AG20443 (cell line): ENCODE measurements around the gene KMT2B.

Experiments used
- DNase-seq: peaks from one replicate; pipeline ENCODE4 v3.0.0; 2012; ENCODE audit warnings: low spot score, mixed read lengths

Gene KMT2B

DNA sequence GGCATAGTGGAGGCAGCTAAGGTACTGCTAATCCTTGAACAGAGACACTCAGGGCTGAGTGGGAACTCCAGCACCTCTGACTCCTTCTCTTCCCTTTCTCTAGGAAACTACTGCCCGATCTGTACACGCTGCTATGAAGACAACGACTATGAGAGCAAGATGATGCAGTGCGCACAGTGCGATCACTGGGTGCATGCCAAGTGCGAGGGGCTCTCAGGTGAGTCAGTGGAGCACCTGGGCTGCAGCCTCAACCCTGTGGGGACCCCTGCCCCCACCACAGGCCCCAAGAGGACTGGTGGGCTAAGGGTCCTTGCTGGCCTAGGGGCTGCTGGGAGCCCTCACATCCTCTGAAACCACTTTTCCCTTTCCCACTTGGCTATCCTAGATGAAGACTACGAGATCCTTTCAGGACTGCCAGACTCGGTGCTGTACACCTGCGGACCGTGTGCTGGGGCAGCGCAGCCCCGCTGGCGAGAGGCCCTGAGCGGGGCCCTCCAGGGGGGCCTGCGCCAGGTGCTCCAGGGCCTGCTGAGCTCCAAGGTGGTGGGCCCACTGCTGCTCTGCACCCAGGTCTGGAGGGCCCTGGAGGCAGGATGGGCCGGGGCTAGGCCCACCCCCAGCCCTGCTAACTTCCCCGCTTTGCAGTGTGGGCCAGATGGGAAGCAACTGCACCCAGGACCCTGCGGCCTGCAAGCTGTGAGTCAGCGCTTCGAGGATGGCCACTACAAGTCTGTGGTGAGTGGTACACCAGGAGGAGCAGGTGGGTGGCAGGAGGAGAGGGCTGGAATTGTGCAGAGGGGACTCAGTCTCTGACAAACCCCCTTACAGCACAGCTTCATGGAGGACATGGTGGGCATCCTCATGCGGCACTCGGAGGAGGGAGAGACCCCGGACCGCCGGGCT lies 9.5 kb downstream of the KMT2B start:
- no peak for DNase-seq

DNA sequence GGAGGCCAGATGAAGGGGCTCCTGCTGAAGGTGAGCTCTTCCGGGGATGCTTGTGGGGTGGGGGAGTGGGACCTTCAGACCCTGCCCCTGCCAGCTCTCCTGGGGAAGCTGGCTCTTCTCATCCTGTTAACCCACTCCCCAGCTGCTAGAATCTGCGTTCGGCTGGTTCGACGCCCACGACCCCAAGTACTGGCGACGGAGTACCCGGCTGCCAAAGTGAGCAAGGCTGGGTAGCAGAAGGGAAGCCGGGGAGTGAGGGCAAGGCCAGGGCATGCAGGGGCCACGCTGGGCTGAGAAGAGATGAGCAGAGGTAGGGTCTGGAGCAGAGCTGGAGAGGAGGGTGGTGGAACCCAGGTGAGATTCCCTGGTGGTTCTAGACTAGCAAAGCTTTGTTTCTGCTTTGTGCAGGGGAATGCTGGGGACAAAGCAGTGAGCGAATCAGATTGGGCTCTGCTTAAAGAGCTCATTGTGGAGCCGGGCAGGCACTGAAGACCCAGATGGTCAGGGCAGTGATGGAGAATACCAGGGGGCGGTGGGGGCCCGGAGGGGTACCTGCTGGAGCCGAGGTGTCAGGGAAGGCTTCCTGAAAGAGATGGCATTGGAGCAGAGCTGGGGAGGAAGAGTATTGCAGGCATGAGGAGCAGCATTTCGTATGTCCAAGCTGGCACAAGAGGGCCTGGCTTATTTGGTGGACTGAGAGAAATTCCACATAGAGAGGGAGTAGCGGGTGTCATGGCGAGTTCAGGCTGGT lies 10.3 kb downstream of the KMT2B start:
- DNase-seq = no peak

DNA sequence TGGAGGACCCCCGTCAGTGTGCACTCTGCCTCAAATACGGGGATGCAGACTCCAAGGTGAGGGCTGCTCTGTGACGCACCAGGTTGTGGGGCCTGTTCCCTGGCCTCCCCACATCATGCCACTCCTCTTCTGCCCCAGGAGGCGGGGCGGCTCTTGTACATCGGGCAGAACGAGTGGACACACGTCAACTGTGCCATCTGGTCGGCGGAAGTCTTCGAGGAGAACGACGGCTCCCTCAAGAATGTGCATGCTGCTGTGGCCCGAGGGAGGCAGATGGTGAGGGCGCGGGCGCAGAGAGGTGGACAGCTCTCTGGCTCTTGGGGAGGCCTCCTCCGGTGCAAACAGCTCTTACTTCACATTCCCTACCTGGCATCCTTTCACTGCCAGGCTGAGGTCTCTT lies 11.2 kb downstream of the KMT2B start:
- DNase-seq = no peak

DNA sequence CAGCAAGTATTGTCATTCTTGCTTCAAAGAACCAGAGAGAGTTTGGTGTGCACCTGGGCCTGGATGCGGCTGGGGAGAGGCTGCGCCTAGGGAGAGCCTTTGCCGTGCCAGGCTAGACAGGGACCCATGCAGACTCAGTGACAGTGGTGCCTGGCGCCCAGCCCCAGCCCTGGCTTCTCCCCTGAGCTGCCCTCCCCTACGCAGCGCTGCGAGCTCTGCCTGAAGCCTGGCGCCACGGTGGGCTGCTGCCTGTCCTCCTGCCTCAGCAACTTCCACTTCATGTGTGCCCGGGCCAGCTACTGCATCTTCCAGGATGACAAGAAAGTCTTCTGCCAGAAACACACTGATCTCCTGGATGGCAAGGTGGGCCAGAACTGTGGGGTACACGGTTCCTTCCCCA lies 12.0 kb downstream of the KMT2B start:
- no peak for DNase-seq

DNA sequence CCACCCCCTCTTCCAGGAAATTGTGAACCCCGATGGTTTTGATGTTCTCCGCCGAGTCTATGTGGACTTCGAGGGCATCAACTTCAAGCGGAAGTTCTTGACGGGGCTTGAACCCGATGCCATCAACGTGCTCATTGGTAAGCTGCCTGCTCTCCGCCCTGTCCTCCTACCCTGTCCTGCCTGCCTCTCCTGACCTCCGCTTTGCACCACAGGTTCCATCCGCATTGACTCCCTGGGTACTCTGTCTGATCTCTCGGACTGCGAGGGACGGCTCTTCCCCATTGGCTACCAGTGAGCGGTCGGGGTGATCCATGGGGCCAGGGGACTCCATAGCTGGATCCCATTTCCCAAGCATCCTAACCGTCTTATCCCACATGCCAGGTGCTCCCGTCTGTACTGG lies 12.5 kb downstream of the KMT2B start:
- no peak for DNase-seq

DNA sequence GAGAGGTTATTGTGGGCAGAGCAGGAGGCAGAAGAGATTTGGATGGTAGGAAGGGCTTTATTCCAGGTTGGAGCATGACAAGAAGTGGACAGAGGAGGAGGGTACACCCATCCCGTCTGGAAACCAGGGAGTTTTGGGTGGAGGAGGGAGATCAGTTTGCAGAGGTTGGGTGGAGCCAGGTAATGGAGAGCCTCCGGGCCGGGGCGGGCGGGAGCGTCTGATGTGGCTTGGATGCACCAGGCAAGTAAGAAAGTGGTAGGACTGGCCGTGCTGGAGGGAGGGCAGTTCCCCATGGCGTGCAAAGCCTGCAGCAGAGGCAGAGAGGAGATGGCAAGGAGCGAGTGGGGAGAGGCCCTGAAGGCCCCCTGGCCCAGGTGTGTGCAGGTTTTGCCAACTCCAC lies 13.6 kb downstream of the KMT2B start:
- no peak for DNase-seq

DNA sequence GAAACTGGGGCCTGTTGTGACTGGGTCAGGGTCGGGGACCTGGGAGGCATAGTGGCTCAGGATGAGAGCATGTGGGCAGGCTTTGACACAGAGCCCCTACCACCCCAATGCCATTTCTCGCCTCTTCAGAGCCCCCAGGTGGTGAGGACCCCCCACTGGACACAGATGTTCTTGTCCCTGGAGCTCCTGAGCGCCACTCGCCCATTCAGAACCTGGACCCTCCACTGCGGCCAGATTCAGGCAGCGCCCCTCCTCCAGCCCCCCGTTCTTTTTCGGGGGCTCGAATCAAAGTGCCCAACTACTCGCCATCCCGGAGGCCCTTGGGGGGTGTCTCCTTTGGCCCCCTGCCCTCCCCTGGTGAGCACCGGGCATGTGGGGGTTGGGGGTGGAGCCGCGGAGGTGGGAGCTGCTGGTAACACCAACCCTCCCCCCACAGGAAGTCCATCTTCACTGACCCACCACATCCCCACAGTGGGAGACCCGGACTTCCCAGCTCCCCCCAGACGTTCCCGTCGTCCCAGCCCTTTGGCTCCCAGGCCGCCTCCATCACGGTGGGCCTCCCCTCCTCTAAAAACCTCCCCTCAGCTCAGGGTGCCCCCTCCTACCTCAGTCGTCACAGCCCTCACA lies 14.1 kb downstream of the KMT2B start:
- DNase-seq = no peak

DNA sequence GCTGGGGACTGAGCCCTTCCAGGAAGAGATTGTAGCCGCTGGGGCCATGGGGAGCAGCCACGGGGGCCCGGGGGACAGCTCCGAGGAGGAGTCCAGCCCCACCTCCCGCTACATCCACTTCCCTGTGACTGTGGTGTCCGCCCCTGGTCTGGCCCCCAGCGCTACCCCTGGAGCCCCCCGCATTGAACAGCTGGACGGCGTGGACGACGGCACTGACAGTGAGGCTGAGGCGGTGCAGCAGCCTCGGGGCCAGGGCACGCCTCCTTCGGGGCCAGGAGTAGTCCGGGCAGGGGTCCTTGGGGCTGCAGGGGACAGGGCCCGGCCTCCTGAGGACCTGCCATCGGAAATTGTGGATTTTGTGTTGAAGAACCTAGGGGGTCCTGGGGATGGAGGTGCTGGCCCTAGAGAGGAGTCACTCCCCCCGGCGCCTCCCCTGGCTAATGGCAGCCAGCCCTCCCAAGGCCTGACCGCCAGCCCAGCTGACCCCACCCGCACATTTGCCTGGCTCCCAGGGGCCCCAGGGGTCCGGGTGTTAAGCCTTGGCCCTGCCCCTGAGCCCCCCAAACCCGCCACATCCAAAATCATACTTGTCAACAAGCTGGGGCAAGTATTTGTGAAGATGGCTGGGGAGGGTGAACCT lies 14.9 kb downstream of the KMT2B start:
- no peak for DNase-seq

DNA sequence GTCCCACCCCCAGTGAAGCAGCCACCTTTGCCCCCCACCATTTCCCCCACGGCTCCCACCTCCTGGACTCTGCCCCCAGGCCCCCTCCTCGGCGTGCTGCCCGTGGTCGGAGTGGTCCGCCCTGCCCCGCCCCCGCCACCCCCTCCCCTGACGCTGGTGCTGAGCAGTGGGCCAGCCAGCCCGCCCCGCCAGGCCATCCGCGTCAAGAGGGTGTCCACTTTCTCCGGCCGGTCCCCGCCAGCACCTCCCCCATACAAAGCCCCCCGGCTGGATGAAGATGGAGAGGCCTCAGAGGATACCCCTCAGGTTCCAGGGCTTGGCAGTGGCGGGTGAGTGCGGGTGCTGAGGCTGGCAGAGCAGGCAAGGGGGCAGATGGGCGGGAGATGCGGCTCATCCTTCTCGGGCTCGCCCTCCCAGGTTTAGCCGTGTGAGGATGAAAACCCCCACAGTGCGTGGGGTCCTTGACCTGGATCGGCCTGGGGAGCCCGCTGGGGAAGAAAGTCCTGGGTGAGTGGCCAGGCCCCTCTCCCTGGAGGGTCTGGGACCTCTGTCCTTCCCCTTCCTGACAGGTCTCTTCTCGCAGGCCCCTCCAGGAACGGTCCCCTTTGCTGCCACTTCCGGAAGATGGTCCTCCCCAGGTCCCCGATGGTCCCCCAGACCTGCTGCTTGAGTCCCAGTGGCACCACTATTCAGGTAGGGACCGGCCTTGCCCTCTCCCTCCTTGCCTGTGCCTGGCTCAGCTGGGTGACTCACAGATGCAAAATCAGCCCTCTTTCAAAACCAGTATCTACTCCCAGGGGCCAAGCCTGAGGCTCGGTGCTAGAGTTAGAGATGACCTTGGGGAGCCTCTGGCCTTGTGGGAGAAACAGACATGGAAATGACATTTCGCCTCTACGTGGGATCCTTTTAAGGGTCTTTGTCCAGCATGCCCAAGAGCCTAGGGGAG lies 15.7 kb downstream of the KMT2B start:
- no peak for DNase-seq

DNA sequence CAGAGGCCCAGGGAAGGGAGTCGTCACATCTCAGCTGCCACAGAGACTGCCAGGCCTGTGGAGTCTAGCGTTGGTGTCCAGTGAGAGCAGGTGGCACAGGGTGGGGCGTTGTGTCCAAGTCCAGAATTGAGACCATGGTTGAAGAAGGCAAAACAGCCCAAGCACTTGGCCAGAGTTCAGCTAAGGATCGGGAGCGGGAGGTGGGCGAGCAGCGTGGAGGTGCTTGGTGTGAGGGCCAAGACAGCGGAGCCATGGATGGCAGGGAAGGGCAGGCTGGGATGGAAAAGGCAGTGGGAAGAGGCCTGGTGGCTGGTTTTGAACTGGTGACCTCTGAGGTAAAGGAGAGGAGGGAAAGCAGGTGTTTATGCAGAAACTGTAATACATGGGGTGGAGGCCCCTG lies 16.5 kb downstream of the KMT2B start:
- no peak for DNase-seq

DNA sequence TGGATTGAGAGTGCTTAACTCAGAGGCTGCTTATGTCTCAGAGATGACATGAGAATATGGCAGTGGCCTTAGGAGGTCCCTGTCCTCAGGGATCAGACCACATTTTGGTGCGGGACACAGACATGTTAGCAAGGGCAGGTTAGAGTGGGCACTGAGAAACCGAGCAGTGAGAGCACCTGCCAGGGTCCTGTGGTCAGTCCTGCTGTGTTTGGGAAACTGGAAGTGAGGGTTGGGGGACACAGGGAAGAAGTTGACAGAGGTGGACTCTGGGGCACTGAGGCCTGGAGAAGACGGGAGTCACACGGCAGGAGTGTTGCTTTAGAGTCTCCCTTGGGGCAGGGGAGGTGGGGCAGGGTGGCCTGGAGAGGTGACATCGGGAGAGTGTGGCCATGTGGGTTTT lies 17.1 kb downstream of the KMT2B start:
- DNase-seq = no peak

DNA sequence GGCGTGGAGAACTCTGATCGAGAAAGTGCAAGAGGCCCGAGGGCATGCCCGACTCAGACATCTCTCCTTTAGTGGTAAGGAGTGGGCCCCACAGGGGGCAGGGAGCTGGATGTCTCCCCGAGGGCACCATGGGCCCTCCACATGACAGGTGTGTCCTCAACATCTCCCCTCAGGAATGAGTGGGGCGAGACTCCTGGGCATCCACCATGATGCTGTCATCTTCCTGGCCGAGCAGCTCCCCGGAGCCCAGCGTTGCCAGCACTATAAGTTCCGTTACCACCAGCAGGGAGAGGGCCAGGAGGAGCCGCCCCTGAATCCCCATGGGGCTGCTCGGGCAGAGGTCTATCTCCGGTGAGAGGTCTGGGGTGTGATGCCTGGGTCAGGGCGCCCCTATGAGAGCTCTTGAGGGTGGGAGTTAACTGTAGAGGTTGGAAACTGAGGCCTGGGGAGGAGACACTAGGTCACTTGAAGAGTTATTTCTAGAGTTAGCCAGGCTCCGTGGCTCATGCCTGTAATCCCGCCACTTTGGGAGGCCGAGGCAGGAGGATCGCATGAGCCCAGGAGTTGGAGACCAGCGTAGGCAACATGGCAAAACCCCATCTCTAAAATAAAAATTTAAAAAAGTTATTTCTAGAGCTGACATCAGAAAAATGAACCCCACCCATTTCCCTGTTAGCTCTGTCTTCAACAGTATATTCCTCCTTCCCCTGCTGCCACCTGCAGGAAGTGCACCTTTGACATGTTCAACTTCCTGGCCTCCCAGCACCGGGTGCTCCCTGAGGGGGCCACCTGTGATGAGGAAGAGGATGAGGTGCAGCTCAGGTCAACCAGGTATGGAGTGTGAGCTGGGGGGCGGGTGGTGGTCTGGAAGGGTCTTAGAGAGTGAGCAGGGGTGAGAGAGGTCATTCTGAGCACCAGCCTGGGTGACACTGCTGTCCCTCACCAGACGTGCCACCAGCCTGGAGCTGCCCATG lies 19.4 kb downstream of the KMT2B start:
- DNase-seq = no peak

DNA sequence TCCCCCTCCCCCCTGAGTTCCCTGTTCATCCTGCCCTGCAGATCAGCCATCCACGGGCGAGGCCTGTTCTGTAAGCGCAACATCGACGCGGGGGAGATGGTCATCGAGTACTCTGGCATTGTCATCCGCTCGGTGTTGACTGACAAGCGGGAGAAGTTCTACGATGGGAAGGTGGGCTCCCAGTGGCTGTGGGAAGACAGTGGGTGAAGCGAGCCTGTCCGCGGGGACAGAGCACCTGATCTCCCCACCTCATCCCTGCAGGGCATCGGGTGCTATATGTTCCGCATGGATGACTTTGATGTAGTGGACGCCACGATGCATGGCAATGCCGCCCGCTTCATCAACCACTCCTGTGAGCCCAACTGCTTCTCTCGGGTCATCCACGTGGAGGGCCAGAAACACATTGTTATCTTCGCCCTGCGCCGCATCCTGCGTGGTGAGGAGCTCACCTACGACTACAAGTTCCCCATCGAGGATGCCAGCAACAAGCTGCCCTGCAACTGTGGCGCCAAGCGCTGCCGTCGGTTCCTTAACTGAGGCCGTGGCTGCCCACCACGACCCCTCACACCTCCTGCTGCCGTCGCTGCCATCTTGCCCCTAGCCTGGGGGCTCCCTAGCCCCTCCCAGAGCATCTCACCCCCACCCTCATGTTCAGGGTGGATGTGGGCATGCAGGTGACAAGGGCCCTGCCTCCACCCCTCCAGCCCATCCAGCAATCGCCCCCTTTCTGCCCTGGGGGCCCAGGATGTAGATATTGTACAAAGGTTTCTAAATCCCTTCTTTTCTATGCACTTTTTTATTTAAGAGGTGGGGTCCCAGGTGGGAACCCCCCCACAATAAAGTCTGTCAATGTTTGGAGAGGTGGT lies 20.5 kb downstream of the KMT2B start:
- no peak for DNase-seq

DNA sequence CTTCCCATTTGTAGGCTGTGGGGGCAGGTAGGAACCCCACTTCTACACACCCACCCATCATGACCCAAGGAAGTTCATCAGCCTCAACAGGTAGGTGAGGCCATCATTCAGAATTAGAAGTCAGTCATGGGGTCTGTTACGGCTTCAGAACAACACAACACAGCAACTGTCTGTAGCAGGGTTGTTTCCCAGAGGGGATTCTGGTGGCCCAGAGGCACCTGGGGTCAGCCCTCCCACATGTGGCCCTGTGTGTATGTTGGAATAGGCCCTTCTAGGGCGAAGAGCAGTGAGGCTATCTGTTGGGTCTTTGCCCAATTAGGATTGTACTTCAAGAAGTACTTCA lies 21.1 kb downstream of the KMT2B start:
- no peak for DNase-seq

DNA sequence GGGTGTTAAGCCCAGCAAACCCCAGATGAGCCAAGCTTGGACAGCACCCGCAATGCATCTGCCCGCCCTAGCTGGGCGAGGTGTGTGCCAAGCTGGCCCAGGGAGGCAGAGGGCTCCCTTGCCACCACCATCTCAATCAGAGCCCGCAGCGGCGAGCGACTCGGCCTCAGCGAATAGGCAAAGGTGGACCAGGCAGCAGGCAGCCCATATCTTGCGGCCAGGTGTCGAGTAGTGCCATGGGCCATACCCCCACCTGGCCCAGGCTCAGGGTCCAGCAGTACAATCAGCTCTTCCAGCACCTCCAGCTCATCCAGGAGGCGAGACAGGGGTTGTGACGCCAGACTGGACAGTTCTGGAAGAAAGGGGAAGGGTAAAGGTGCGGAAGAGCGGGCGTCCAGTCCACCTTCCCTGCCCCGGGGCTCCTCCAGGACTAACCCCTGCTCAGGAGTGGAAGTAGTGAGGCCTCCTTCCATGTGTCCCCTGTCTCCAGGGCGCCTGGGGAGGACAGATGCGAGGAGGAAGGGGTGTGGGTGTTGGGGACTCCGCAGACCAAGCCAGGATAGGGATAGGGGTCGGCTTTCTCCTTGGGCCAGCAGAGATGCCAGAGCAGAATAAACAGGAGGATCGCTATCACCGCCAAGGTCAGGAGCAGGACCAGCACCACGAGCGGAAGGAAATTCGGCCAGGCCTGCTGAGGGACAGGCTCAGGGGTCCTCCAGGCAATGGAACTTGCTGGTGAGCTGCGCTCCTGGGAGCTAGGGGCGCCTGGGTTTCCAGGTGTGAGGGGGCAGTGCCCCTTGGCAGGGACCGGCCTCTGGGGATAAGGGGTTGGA lies 21.7 kb downstream of the KMT2B start:
- DNase-seq = no peak

DNA sequence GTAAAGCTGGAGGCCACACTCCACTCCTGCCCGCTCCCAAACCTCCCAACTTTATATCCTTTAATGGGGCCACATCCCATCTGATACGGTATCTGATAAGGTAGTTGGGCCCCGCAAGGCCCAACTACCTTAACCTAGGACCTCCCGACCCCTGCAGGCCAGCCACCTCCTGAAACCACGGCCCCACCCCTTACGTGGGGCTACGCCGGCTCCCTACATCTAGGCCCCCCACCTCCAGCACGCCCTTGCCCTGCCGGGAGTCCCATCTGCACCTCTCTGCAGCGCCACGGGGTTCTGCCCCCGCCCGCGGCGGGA lies 22.3 kb downstream of the KMT2B start:
- no peak for DNase-seq

DNA sequence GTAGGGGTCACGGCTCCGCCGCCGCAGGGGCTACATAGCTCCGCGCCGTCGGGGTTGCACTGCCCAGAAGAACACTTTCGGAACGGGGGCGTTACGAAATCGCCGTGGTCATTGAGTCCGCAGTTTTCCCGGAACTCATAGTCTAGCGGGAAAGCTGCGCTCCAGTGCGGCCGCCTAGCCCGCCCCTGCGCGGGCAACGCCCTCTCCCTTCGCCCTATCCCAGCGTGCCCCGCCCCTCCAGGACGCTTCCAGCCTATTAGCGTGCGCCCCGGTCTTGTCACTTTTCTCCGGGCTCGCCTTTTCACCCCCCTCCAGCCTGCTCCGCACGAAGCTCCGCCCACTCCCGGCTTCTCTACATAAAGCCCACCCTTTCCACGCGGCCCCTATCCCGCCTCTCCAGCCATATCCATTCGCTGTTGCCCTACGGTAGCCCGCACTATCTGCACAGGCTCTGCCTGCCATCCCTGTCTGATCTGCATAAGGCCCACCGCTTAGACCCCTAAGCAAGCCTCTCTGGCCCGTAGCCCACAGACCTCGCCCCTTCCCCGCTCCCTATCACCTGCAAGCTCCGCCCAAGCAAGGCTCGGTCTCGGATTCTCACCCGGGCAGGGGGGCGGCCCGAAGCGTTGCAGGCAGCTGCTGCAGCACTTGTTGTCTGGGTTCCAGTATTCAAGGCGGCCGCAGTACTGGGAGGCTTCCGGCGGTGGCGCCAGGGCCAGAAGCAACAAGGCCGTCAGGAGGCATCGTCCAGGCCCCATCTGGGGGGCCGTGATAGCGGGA lies 22.8 kb downstream of the KMT2B start:
- peak; percentile 98 for DNase-seq

DNA sequence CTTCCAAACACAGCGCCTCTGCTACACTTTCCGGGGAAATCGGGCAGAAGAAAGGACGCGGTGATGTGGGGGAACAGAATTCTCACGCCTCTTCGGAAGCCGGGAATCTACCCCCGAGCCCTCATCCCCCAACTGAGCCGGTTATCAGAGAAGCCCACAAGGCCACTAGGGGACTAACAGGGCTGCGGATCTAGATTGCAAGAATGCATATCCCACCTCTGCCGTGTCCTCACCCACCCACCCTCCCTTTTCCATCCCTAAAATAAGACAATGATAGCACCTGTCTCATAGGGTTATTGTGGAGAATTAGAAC lies 23.4 kb downstream of the KMT2B start:
- DNase-seq = no peak
